VCaP (cell line): ENCODE results near the gene SNX32.

Experiments used
- H3K27ac ChIP-seq: fragments of 450-650 bp; 2 replicates; pipeline ENCODE4 v1.5.1; 2017
- TF ChIP-seq, protein P1 (sequence below): fragments of 450-650 bp; conservative IDR thresholded peaks from 2 replicates; pipeline ENCODE4 v1.5.1; 2017; ENCODE audit warnings: mild to moderate bottlenecking, moderate library complexity

SNX32 gene

DNA sequence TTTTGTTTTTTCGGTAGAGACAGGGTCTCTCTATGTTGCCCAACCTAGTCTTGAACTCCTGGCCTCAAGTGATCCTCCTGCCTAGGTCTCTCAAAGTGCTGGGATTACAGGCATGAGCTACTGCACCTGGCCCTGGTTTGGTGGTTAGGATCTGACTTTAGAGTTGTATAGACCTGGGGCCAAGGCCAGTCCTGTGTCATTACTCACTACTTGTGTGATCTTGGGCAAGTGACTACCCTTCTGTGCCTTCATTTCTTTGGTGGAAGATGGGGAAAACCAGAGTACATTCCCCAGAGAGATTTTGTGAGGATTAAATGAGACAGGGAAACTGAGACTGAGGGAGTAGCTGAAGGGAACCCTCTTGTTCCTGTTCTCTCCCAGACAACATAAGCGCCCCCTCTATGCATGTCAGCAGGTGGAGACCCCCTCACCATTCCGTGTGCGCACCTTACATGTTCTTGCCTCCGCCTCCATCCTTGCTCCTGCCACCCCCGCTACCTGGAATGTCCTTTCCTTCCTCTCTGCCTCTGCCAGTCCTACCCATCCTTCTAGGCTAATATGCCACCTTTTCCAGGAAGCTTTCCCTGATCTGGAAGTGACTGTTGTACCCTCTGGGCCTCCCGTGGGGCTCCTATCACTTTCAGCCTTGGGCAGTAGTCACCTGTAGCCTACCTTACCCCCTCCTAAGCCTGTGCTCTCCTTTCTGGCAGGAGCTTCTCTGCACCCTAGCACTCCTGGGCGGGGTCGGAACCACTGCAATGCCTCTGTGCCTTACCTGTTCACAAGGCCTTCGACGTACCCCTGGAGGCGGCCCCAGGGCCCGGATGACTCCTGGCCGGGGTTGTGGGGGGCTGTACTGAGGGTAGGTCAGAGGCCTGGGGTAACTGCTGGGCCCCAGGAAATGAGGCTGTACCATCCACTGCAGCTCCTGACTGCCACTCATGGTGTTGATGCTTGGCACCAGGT, 62.6 kb downstream of the SNX32 start:
- no peak overlapping the region for H3K27ac ChIP-seq
- TF ChIP-seq, protein P1, sequence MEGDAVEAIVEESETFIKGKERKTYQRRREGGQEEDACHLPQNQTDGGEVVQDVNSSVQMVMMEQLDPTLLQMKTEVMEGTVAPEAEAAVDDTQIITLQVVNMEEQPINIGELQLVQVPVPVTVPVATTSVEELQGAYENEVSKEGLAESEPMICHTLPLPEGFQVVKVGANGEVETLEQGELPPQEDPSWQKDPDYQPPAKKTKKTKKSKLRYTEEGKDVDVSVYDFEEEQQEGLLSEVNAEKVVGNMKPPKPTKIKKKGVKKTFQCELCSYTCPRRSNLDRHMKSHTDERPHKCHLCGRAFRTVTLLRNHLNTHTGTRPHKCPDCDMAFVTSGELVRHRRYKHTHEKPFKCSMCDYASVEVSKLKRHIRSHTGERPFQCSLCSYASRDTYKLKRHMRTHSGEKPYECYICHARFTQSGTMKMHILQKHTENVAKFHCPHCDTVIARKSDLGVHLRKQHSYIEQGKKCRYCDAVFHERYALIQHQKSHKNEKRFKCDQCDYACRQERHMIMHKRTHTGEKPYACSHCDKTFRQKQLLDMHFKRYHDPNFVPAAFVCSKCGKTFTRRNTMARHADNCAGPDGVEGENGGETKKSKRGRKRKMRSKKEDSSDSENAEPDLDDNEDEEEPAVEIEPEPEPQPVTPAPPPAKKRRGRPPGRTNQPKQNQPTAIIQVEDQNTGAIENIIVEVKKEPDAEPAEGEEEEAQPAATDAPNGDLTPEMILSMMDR: no peak

- no peak overlapping the region for H3K27ac ChIP-seq
Observed at GRCh38 chr11:65897020-65897471, 63.3 kb downstream of the SNX32 start.

GRCh38 chr11:65898656-65899355, 65.0 kb downstream of the SNX32 start:
- no peak overlapping the region for H3K27ac ChIP-seq
- TF ChIP-seq, protein P1: no peak

More at GRCh38 chr11:65897020-65897471, 63.3 kb downstream of the SNX32 start:
- TF ChIP-seq, protein P1: no peak

DNA sequence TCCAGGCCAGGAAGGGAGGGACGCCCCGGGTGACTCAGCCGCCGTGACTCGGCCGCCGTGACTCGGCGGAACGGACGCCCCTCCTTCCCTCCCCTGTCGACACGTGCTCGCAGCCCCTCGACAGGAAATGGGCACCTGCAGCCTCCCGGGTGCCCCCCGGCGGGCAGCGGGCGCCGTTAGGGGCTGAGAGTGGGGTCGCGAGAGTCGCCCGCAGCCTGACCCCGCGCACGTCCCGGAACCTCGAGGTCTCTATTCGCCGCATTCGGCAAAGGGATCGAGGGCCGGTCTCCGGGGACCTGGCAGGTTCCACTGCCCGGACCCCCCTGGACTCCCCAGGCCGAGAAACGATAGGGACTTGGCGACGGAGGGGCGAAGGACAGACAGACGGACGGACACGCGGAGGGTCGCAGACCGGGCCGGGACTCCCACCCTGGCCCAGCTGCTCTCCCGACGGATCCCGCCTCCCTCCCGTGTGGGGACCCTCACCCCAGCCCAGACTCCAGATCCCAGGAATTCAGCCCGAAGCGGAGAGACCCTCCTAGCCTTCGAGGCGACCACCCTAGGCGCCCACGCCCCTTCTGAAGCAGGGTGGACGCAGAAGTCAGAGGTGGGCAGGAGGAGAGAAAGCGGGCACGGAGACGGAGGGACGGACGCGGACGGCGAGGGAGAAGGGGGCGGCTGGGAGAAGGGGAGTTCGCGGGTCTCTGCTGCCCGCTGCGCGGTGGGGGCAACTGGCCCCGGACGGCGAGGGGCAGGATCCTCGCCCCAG, 65.8 kb downstream of the SNX32 start:
- peak overlapping the region; percentile 33; the same call in 1 of the 2 replicates for H3K27ac ChIP-seq
- TF ChIP-seq, protein P1: no peak

DNA sequence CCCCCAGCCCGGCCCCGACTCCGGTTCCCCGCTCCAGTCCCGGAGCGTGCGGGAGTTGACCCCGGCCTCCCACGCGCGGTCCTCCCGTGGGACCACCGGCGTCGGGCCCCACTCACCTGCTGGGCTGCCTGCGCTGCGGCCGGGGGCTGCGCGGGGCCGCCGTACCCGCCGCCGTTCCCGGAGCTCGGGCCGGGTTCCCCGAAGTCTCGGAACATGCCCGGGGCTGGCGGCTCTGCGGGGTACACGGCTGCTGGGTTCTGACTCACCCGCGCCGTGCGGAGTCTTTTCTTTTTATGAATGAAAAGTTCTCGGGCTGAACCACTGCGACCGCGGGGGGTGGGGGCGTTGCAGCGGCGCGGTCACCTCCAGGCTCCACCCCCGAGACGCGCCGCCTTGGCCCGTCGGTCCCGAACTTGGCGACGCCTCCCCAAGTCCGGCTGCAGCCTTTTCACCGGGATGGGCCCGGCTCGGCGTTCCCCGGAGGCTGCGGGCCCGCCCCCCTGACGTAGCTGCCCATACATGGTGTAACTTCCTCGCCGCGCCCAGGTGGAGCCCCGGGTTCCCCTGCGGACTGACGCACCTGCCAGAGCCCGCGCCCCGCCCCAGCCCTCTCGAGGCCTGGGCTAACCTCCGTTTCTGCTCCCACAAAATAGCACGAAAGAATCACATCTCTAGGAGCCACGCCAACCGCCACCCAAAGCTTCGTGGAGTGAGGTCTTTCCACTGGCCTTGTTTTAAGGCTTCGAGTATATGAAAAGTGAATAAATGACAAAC, 66.5 kb downstream of the SNX32 start, which contains the start of gene FOSL1:
Gene FOSL1, minus strand, starts transcription at position 264 of the 774 bp plus-strand sequence. Its CDS starts 49 bp downstream, at position 215.
- peak within 1 kb of the TSS; percentile 33; the same call in 1 of the 2 replicates for H3K27ac ChIP-seq
- TF ChIP-seq, protein P1: no peak

- H3K27ac ChIP-seq: peak overlapping the region; percentile 33; the same call in 1 of the 2 replicates
- TF ChIP-seq, protein P1: no peak
Observed at GRCh38 chr11:65900899-65901180, 67.1 kb downstream of the SNX32 start.
